Activated CD4-positive, alpha-beta T cell treated with anti-CD3 and anti-CD28 coated beads, Interleukin-2, amount 50 U/mL, for 16 hours (primary cell): ENCODE data around the gene SELENOO.

ENCODE experiments used
- DNase-seq: peaks from one replicate; pipeline ENCODE4 v3.0.0-alpha.2; 2020

The SELENOO gene

GRCh38 chr22:50257041-50257440, 56.2 kb downstream of the SELENOO start:
- no peak for DNase-seq

- DNase-seq, result no peak
These were observed 56.9 kb downstream of the SELENOO start for GRCh38 chr22:50257451-50258360.

- DNase-seq, result no peak
These were observed 57.8 kb downstream of the SELENOO start for GRCh38 chr22:50258361-50259292.

- no peak for DNase-seq
These were observed 58.5 kb downstream of the SELENOO start for GRCh38 chr22:50259302-50259701.

GRCh38 chr22:50260434-50260800, 59.6 kb downstream of the SELENOO start:
- DNase-seq, result no peak

GRCh38 chr22:50260801-50261614, 60.2 kb downstream of the SELENOO start:
- DNase-seq, result peak; percentile 51

- DNase-seq, result no peak
These were observed 61.0 kb downstream of the SELENOO start, which contains the start of gene MAPK12 for GRCh38 chr22:50261615-50262459. Gene MAPK12, minus strand, starts transcription at chr22:50261683. Its CDS starts 174 bp downstream, at chr22:50261509.

GRCh38 chr22:50262460-50262911, 61.7 kb downstream of the SELENOO start:
- DNase-seq, result no peak

GRCh38 chr22:50262973-50263617, 62.3 kb downstream of the SELENOO start:
- DNase-seq, result no peak

- DNase-seq, result no peak
These were observed 63.4 kb downstream of the SELENOO start for GRCh38 chr22:50264104-50264745.

- no peak for DNase-seq
These were observed 64.3 kb downstream of the SELENOO start for GRCh38 chr22:50264946-50265669.

GRCh38 chr22:50266994-50267393, 66.2 kb downstream of the SELENOO start:
- DNase-seq, result no peak
